COLO668 (cell line): ENCODE results near the gene DNASE1L1.

Source experiments
- DNase-seq: peaks from one replicate; lab custom pipeline; 2025; ENCODE audit not compliant: unreplicated experiment; lab: John Stamatoyannopoulos, UW

The DNASE1L1 gene

DNA sequence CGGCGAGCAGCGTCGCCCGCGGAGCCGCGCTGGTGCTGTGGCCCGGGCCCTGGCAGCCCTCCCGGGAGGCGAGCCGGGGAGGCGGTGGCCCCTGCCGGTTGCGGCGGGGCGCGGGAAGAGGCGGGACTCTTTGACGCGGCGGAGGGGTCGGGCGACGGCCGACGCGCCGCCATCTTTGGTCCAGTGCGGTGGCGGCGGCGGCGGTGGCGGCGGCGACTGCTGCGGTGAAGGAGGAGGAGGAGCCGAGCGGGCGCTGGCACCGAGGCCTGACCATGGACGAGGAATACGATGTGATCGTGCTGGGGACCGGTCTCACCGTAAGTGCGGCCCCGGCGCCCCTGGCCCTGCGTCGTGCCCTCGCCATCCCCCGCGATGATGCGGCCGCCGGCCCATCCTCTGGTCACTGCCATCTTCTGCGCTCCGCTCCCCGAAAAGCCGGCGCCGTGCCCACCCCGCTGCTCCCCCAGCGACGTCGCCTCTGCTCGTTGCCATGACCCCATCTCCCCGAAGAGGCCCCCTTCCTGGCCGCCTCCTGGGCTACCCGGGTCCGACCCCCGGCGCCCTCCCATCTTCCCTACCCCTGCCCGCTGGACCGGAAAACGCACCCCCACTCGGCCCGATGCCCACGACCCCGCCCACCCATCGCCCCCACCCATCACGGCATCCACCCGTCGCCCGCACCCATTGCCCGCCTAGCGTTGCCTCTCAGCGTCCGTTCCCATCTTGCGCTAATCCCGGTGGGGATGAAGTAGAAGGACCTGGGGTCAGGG, 28.1 kb upstream of the DNASE1L1 start, which contains the start of gene GDI1:
GDI1 (plus strand) TSS at position 172 of the 770 bp plus-strand sequence; CDS start at position 273, 101 bp downstream.
- DNase-seq = peak; percentile 77

DNA sequence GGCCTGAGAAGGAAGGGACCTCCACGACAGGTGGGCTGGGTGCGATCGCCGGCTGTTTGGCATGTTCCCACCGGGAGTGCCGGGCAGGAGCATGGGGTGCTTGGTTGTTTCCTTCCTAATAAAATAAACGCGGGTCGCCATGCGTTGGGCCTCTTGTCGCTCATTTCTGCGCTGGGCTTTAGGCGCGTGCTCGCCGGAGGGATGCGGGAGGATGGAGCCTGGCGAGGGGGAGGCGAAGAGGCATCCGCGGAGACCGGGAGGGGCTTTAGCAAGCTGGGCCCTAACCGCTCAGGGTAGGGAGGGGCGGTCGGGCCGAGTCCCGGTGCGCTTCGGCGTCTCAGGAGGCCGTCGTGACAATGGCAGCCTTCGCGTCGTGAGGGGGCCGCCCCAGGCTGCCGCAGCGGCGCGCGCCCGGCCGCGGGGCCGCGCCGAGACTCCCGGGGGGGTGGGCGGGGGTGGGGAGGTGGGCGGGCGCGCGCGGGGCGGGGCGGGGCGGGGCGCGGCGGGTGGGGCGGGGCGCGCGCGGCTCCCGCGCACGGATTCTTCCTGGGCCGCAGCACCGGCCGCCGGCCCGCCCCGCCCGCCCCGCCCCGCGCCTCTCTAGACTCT, 27.4 kb upstream of the DNASE1L1 start:
- DNase-seq = peak; percentile 77

DNA sequence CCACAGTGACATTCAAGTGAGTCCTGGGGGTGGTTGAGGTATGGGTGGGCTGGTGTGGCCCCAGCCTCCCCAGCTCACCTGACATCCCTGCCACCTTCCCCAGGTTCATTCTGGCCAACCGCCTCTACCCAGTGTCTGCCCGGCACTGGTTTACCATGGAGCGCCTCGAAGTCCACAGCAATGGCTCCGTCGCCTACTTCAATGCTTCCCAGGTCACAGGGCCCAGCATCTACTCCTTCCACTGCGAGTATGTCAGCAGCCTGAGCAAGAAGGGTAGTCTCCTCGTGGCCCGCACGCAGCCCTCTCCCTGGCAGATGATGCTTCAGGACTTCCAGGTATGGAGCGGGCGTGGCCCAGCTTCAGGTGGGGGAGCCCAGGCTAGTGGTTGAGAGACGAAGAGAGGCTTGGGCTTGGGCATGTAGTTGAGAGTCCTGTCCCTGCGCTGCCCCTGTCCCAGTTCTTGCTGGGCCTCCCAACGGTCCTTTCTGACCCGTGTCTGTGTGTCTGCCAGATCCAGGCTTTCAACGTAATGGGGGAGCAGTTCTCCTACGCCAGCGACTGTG, 26.2 kb upstream of the DNASE1L1 start:
- no peak for DNase-seq

DNA sequence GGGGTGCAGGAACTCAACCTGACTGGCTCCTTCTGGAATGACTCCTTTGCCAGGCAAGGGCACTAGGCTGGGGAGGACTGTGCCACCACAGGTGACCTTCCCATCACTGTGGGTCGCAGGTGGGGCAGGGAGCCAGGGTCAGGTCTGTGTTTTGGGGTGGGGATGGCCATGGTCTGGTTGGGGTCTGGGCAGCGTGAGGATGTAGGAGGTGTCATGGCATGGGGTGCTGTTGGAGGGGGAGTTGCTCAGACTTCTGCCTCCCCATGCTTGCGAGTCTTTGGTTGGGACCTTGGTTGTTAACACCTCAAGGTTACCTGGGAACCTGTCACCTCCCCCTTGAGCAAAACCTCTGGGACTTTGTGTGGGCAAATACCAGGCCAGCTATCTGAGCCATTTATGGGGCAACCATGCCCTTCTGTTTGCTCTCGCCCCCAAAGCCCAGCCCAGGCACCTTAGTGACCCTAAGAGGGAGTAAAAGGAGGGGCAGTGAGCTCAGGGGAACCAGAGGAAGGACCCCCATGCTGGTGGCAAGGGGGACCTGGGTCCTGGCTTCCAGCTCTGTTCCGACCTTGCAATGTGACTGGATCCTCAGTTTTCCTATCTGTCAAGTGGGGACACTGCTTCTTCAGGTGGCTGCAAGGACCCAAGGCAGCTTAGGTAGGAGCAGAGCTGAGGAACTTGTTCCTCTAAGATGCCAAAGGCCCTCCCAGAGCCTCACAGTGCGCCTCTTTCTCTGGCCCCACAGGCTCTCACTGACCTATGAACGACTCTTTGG, 25.5 kb upstream of the DNASE1L1 start:
- no peak for DNase-seq

DNA sequence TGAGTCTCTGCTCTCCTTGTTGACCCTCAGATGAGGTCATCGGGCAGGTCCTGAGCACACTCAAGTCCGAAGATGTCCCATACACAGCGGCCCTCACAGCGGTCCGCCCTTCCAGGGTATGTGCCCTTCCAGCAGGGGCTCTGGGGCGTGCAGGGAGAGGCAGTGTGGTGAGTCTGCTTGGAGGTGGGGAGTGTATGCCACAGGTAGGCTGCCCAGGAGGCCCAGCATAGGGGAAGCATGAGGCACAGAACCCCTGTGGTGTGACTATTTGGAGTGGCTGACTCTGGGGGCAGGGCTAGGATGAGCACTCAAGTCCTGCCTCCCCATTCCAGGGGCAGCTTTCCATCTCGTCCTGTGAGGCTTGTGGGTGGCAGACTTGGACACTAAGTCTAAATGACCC, 24.6 kb upstream of the DNASE1L1 start:
- DNase-seq = no peak

DNA sequence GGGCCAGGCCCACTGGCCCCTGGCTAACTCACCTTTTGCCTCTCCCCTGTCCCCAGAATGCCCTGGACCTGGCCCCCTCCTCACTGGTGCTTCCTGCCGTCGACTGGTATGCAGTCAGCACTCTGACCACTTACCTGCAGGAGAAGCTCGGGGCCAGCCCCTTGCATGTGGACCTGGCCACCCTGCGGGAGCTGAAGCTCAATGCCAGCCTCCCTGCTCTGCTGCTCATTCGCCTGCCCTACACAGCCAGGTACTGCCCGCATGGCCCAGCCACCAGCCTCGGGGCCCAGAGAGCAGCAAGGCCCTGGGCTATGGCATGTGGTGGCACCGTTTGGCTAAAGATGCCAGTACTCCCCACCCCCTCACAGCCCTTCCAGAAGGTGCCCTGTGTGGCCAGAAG, 23.2 kb upstream of the DNASE1L1 start:
- DNase-seq = no peak

DNA sequence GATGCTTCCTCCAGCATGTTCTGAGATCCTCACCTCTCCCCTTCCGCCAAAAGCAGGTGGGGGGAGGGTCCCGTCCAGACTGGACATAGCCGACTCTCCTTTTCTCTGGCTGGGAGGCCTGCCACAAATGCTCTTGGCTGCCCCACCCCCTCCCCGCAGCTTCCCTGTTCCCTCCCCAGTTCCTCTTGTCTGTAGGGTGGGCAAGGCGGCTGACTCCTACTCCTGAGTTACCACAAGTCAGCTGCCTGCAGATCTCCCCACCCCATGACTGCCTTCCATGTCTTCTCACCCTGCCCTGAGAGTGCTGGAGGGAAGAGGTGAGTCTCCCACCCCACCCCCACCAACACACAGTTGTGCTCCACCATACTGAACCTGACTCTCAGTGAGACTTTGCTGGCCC, 22.3 kb upstream of the DNASE1L1 start:
- no peak for DNase-seq

DNA sequence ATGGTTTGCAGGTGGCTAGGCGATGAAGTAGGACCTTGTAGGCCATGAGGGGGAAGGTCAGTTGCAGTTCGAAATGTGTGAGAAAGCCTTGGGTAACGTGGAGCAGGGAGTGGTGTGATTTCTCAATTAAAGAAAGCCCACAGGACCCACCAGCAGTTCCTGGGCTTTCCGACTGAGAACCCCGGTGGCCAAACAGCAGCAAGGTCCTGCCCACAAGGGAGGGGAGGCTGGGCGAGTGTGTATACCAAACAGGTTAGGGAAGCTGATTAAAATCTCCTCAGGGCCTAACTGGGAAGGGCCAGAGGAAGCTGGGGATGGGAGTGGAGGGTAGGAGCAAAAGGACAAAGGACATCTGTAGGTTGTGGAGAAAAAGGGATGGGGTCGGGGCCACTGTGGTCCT, 21.9 kb upstream of the DNASE1L1 start:
- no peak for DNase-seq

DNA sequence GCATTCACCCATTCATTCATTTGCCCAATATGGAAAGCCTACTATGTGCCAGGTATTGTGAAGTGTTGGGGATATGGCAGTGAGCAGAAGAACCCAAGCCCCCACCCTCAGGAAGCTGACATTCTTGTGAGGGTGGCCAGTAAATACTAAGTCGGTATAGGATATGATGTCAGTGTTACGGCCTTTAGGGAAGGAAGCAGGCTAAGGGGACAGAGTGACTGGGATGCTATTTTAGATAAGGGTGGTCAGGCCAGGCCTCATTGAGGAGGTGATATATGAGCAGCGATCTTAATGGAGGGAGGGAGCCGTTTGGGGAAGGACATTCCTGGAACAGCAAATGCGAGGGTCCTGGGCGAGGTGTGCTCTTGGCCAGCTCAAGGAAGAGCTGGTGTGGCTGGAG, 21.4 kb upstream of the DNASE1L1 start:
- no peak for DNase-seq

DNA sequence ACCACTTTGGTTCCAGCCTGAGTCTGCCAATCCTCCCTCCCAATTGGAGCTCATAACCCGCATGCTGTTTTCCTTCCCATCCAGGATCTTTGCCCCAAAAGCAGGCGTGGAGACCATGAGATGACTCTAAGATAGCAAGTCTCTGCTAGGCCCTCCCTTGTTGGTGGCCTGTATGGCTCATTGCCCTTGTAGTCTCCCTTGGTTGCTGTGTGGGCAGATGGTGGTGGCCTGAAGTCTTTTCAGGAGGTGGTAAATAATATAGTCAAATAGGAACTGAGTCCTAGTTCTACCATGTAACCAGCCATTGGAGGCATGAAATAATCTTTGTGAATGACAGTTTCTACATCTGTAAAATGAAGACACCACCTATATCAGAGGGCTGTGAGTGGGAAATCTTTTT, 20.7 kb upstream of the DNASE1L1 start:
- no peak for DNase-seq

DNA sequence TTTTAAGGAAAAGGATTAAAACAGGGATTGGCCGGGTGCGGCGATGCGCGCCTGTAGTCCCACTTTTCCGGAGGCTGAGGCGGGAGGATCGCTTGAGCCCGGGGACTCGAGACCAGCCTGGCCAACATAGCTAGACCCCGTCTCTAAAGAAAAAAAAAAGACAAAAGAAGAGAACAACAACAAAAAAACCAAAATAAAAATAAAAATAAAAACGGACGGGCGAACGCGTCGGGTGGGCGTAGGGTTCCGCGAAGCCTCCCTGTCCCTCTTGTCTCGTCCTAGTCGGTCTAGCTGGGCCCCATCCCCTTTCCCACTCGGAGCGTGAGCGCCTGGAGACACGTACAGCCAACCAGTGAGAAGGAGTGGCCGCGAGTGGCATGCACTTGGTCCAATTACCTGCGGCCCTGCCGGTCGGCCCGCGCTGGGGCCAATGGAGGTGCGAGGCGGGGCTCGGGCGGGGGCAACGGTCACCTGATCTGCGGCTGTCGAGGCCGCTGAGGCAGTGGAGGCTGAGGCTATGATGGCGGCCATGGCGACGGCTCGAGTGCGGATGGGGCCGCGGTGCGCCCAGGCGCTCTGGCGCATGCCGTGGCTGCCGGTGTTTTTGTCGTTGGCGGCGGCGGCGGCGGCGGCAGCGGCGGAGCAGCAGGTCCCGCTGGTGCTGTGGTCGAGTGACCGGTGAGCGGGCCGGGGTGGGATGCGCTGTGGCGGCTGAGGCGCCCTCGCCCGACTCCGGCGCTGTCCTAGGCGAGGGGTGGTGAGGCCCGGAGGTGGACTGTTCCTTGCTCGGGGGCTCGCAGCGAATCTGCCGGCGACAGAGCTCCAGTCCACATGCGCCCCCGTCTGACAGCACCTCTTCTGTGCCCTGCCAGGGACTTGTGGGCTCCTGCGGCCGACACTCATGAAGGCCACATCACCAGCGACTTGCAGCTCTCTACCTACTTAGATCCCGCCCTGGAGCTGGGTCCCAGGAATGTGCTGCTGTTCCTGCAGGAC, 19.4 kb upstream of the DNASE1L1 start, which contains the start of gene ATP6AP1:
ATP6AP1 (plus strand) TSS at position 502 of the 996 bp plus-strand sequence; CDS start at position 518, 16 bp downstream.
- DNase-seq = peak; percentile 98

DNA sequence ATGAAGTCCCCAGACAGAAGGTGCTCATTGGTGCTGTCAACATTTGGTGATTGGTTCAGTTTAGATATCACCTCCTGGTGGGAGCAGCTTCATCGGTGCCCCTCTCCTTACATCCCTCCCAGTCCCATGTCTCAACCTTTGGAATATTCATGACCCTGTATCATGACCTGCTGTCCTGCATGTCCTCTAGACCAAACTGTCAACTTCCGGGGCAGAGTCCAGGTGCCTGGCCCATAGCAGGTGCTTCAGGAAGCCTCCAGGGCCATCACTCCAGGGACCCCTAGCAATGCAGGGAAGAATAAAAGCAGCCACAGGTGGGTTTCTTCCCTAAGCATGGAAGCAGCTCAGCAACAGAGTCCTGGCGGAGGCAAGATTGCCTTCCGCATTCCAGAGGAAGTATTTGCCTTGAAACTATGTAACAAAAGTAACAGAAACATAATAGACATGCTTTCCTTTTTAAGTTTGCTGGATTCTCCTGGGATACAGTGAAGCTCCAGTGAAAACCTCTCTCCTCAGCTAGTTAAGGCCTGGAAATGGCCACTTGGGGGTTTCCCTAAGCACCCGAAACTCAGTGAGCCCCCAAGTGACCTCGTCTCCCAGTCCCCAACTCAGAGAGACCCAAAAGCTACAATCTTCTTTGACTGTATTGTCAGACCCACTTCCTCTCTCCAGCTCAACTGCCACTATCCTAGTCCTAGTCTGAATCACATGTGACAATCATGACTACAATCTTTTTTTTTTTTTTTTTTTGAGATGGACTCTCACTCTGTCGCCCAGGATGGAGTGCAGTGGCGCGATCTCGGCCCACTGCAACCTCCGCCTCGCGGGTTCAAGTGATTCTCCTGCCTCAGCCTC, 18.1 kb upstream of the DNASE1L1 start:
- DNase-seq = no peak

DNA sequence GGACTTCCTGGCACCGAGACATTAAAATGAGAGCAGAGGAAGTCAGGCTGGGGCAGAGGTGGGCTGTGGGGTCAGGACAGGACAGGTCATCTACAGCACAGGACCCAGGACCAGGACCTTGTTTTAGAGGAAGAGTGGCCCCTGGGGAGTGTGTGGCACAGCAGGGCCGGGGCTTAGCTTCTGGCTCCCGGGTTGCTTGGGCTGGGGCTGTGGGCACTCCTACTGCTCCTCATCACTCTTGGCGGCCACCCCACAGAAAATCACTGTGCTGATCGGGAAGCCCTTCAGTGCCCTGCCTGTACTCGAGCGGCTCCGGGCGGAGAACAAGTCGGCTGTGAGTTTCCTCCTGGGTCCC, 11.3 kb upstream of the DNASE1L1 start:
- no peak for DNase-seq

DNA sequence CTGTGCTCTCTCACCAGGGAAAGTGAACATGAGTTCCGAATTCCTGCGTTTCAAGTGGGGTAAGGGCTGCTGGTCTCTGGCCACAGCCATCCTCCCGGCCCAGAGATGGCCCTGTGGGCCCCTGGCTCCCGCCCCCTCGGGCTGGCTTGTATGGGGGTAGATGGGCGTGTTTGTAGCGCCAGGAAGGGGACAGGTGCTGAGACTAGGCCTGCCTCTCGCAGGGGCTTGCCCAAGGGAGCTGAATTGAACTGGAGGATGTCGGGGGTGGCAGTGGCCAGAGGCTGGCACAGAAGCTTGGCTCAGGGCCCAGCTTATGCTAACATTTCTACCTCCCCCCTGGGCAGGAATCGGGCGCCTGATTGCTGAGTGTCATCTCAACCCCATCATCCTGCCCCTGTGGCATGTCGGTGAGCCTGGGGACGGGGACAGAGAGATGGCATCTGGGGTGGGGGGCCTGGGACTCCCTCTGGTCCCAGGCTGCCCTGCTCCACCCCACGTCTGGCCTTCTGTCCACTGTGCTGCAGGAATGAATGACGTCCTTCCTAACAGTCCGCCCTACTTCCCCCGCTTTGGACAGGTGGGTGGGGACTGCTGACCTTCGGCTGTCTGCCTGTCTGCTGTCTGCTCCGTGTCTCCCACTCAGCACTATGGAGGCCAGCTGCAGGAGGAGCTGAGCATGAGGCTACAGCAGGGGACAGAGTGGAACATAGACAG, 10.8 kb upstream of the DNASE1L1 start:
- no peak for DNase-seq

DNA sequence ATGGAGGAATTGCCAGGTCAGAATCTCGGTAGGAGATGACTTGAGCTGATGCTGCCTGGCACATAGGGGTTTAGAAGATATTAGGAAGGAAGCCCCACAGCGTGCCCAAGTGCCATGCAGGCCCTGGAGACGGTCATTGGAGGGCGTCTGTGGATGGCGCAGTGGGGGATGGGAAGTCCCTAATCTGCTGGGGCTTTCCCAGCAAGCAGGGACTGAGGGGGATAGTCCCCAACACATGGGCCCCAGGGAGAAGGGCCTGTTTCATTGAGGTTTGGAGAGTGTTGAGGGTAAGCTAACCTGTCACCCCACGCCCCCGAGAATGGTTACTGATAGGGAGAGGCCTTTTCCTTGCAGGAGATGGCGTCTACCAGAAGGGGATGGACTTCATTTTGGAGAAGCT, 10.1 kb upstream of the DNASE1L1 start:
- DNase-seq = no peak

DNA sequence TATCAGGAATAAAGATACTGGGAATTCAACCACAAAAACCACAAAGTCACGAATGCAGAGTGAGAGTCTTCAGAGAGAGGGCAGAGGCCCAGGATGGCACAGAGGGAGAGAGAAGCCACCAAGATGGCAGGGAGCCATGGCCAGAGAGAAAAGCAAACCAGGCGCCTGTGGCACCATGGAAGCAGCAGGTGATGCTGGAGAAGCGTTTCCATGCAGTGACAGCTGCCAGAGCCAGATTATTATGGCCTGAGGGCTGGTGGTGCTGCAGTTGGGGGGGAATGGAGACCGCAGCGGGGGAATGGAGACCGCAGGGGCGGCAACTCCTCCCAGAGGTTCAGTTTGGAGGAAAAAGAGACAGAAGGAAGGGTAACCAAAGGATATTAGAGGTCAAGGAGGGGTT, 8.1 kb upstream of the DNASE1L1 start:
- DNase-seq = no peak

DNA sequence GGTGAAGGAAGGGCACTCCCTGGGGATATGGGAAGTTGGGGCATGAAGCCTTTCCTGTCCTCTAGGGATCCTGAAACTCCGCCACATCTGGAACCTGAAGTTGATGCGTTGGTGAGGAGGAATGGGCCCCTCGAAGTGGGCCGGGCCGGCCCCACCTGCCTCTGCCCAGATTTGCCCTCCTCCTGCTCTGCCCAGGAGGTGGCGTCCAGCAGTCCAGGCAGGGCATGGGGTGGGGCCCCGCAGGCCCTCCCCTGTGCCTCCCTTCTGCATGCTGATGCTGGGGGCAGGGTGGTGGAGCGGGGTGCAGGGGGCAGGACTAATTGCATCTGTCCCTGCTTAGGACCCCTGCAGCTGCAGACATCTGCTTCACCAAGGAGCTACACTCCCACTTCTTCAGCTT, 4.1 kb upstream of the DNASE1L1 start:
- no peak for DNase-seq

DNA sequence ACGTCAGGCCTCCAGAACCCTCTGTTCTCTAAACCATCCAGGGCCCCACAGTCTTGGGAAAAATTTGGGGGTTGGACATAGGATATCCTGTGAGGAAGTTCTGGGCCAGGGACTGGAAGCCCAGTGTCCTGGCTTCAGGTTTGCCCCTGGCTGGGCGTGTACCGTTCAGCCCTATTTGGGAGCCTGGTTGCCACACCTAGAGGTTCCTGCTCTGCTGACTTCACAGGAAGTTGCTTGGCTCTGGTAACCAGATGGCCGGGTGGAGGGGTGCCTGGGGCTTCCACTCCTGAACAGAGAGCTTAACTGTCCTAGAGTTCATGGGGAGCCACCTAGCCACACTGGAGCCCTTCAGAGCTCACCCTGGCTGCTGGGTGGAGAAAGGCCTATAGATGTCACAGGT, 3.4 kb upstream of the DNASE1L1 start:
- DNase-seq = peak; percentile 31

DNA sequence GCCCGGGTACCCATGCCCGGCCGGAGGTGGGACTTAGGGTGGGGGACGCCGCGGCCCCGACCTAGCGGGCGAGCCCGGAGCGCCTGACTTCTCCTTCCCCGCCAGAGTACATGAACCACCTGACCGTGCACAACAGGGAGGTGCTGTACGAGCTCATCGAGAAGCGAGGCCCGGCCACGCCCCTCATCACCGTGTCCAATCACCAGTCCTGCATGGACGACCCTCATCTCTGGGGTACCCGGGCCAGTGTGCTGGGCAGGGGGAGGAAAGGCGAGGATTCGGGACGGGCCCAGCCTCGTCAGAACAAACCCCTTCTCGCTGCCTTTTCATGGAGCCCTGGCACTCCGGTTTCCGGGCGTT, 2.9 kb upstream of the DNASE1L1 start:
- peak; percentile 79 for DNase-seq
